ENCODE data around the gene UPF2. TPM values are rescaled to one million over a fixed set of nuclear protein-coding genes. Genes with fewer than 3 reads are reported as not detected.

Gene UPF2
- polyA plus RNA-seq, 4 donors, result 11.3 to 44.6 (median 29.7) TPM

- Histone ChIP-seq H3K4me3 (ENCODE audit: low read depth in 1 of 3, low read length in 3 of 3) (no peak overlapping the region), H3K27ac (ENCODE audit: low read depth in 1 of 3, low read length in 2 of 3) (no peak overlapping the region), H3K4me1 (ENCODE audit: control insufficient read depth in 3 of 3, insufficient read depth in 2 of 3, low read depth in 1 of 3, low read length in 2 of 3) (peaks cover 7 to 22% (median 20%) of the 10 kb centered on the region in 3 donors), H3K9me3 (ENCODE audit: control insufficient read depth in 2 of 2, insufficient read depth in 1 of 2, low read depth in 1 of 2, low read length in 1 of 2) (no peaks in the 10 kb centered on the region), H3K27me3 (ENCODE audit: control insufficient read depth in 3 of 3, insufficient read depth in 3 of 3, low read length in 3 of 3) (no peaks in the 10 kb centered on the region), H3K36me3 (ENCODE audit: control insufficient read depth in 3 of 3, insufficient read depth in 2 of 3, low read depth in 1 of 3, low read length in 3 of 3) (peaks cover 0 to 22% (median 0%) of the 10 kb centered on the region in 3 donors)
- FAIRE-seq, result no peak
- 61 to 79% (median 65%) methylated on average over 9 of the region's 9 CpGs for WGBS, 3 donors
- no peak for DNase-seq
These were observed 171.1 kb downstream of the UPF2 start for GRCh38 chr10:11871466-11871865.

GRCh38 chr10:11870900-11871400 lies 171.7 kb downstream of the UPF2 start:
- H3K4me1 ChIP-seq (ENCODE audit: control insufficient read depth in 3 of 3, insufficient read depth in 2 of 3, low read depth in 1 of 3, low read length in 2 of 3), result peaks cover 7 to 19% (median 17%) of the 10 kb centered on the region in 3 donors
- H3K27me3 ChIP-seq (ENCODE audit: control insufficient read depth in 3 of 3, insufficient read depth in 3 of 3, low read length in 3 of 3), result no peaks in the 10 kb centered on the region
- FAIRE-seq (no peak), DNase-seq (no peak)
- H3K36me3 ChIP-seq (ENCODE audit: control insufficient read depth in 3 of 3, insufficient read depth in 2 of 3, low read depth in 1 of 3, low read length in 3 of 3), result peaks cover 0 to 24% (median 0%) of the 10 kb centered on the region in 3 donors
- 80 to 91% (median 84%) methylated on average over 7 of the region's 7 CpGs for WGBS, 3 donors
- H3K4me3 ChIP-seq (ENCODE audit: low read depth in 1 of 3, low read length in 3 of 3), result no peak overlapping the region
- no peaks in the 10 kb centered on the region for H3K9me3 ChIP-seq (ENCODE audit: control insufficient read depth in 2 of 2, insufficient read depth in 1 of 2, low read depth in 1 of 2, low read length in 1 of 2)
- H3K27ac ChIP-seq (ENCODE audit: low read depth in 1 of 3, low read length in 2 of 3), result no peak overlapping the region

- H3K9me3 ChIP-seq (ENCODE audit: control insufficient read depth in 2 of 2, insufficient read depth in 1 of 2, low read depth in 1 of 2, low read length in 1 of 2), result no peaks in the 10 kb centered on the region
- no peak for FAIRE-seq
- peaks cover 0 to 28% (median 0%) of the 10 kb centered on the region in 3 donors for H3K36me3 ChIP-seq (ENCODE audit: control insufficient read depth in 3 of 3, insufficient read depth in 2 of 3, low read depth in 1 of 3, low read length in 3 of 3)
- DNase-seq, result no peak
- H3K27ac ChIP-seq (ENCODE audit: low read depth in 1 of 3, low read length in 2 of 3), result no peak overlapping the region
- H3K27me3 ChIP-seq (ENCODE audit: control insufficient read depth in 3 of 3, insufficient read depth in 3 of 3, low read length in 3 of 3), result no peaks in the 10 kb centered on the region
- peaks cover 6 to 15% (median 12%) of the 10 kb centered on the region in 3 donors for H3K4me1 ChIP-seq (ENCODE audit: control insufficient read depth in 3 of 3, insufficient read depth in 2 of 3, low read depth in 1 of 3, low read length in 2 of 3)
- WGBS, 3 donors, result 82 to 91% (median 90%) methylated on average over 8 of the region's 8 CpGs
- H3K4me3 ChIP-seq (ENCODE audit: low read depth in 1 of 3, low read length in 3 of 3), result no peak overlapping the region
These were observed 172.2 kb downstream of the UPF2 start for GRCh38 chr10:11870461-11870780.

Other genes starting within 250 kb of the UPF2 start
- gene PROSER2, start 219.5 kb downstream of the UPF2 start, polyA plus RNA-seq, result 1 to 10 TPM in 2 of 4 donors, under 1 TPM in 1, not detected in 1; 0.54 to 6.8 (median 1.7) TPM
- gene DHTKD1, start 26.1 kb upstream of the UPF2 start, polyA plus RNA-seq, result 10 to 100 TPM in 1 of 4 donors, 1 to 10 TPM in 3; 5.9 to 12.1 (median 9.5) TPM
- gene SEC61A2, start 86.9 kb upstream of the UPF2 start, polyA plus RNA-seq, result 1 to 10 TPM; 1.4 to 7.4 (median 2.8) TPM
- 10 to 100 TPM; 35.9 to 59.5 (median 44.1) TPM for gene NUDT5, start 153.1 kb upstream of the UPF2 start, polyA plus RNA-seq
- gene CDC123, start 153.4 kb upstream of the UPF2 start, polyA plus RNA-seq, result 10 to 100 TPM; 40.0 to 66.2 (median 48.1) TPM

All from small intestine (tissue), 7 donors.